K562 (cell line): Measurements from ENCODE around the gene TLR8. TPM values are rescaled to one million over a fixed set of nuclear protein-coding genes. Genes with fewer than 3 reads are reported as not detected.

Experiments used
- HIVEP1 ChIP-seq: fragments of 250-450 bp; sonication (Bioruptor Pico); IDR thresholded peaks from 2 replicates; pipeline ENCODE4 v1.4.0; 2020; ENCODE audit warnings: mild to moderate bottlenecking
- HNRNPLL ChIP-seq: fragments of 200-400 bp; formaldehyde crosslinking; IDR thresholded peaks from 2 replicates; pipeline ENCODE4 v1.6.1; 2017; ENCODE audit warnings: low read length, low read depth, mild to moderate bottlenecking; ENCODE audit not compliant: poor library complexity, severe bottlenecking
- MGA ChIP-seq: fragments of 450-650 bp; IDR thresholded peaks from 2 replicates; pipeline ENCODE4 v1.6.1; 2016; ENCODE audit warnings: mild to moderate bottlenecking, moderate library complexity
- NFE2 ChIP-seq: IDR thresholded peaks from 2 replicates; pipeline ENCODE4 v1.6.1; 2014; ENCODE audit warnings: antibody characterized with exemption, low read depth
- NR3C1 ChIP-seq: sonication (generic); formaldehyde crosslinking; IDR thresholded peaks from 2 replicates; pipeline ENCODE4 v1.8.1; 2022; ENCODE audit warnings: missing genetic modification reagents
- PHB2 ChIP-seq: fragments of 450-650 bp; IDR thresholded peaks from 2 replicates; pipeline ENCODE4 v1.6.1; 2017; ENCODE audit warnings: low read depth
- PRDM10 ChIP-seq: fragments of 450-650 bp; IDR thresholded peaks from 2 replicates; pipeline ENCODE4 v1.6.1; 2018; ENCODE audit not compliant: partially characterized antibody
- RBM34 ChIP-seq: fragments of 200-400 bp; formaldehyde crosslinking; IDR thresholded peaks from 2 replicates; pipeline ENCODE4 v1.6.1; 2018; ENCODE audit warnings: low read length, borderline replicate concordance; ENCODE audit not compliant: insufficient read depth
- RUNX1 ChIP-seq: sonication (generic); IDR thresholded peaks from 2 replicates; pipeline ENCODE4 v1.6.1; 2016; ENCODE audit warnings: antibody characterized with exemption, low read depth
- SREBF2 ChIP-seq: sonication (generic); formaldehyde crosslinking; IDR thresholded peaks from 2 replicates; pipeline ENCODE4 v1.4.0; 2020; ENCODE audit warnings: mild to moderate bottlenecking, missing genetic modification reagents
- ZEB2 ChIP-seq: fragments of 450-650 bp; IDR thresholded peaks from 2 replicates; pipeline ENCODE4 v1.6.1; 2016
- ZNF143 ChIP-seq: sonication (generic); formaldehyde crosslinking; IDR thresholded peaks from 2 replicates; pipeline ENCODE4 v1.9.0; 2022; ENCODE audit warnings: mild to moderate bottlenecking, missing genetic modification reagents
- ZNF146 ChIP-seq: IDR thresholded peaks from one replicate; pipeline ENCODE4 v1.6.1; 2018; ENCODE audit warnings: missing compliant biosample characterization; ENCODE audit not compliant: unreplicated experiment
- ZNF354B ChIP-seq: fragments of 250-450 bp; sonication (Bioruptor Pico); IDR thresholded peaks from 2 replicates; pipeline ENCODE4 v1.4.0; 2020
- ZNF561 ChIP-seq: fragments of 450-650 bp; formaldehyde crosslinking; conservative IDR thresholded peaks from 2 replicates; pipeline ENCODE4 v1.4.0; 2020; ENCODE audit warnings: mild to moderate bottlenecking, moderate library complexity
- ZNF76 ChIP-seq: fragments of 250-450 bp; sonication (Bioruptor Pico); IDR thresholded peaks from 2 replicates; pipeline ENCODE4 v1.4.0; 2020; ENCODE audit warnings: mild to moderate bottlenecking, moderate library complexity, borderline replicate concordance
- polyA plus RNA-seq, 8 experiments: library from polyadenylated mRNA; depleted of rRNA in 4 of 8; stranded (reverse) in 5 of 8; unstranded in 3 of 8; fragments of >200 nt; fragmentation: Nextera tagmentation in 2 of 8; fragmentation: Illumina TruSeq in 1 of 8; extraction: Ambion mirVana in 2 of 8; extraction: Trizol in 1 of 8; gene quantifications; 2 replicates each; pipeline versions ENCODE4 v1.2.1 to v1.2.3, GENCODE V29; 2011 to 2014; ENCODE audit warnings: inconsistent platforms in 1 of 8, missing spikeins in 1 of 8
- total RNA-seq, 7 experiments: library from RNA; depleted of rRNA in 6 of 7; stranded (reverse); fragments of >200 nt in 6 of 7; fragmentation: Illumina TruSeq in 2 of 7; extraction: Trizol in 2 of 7; gene quantifications; 2 replicates each; pipeline versions ENCODE4 v1.2.1 to v1.2.3, GENCODE V29; 2011 to 2021; ENCODE audit warnings: low replicate concordance in 1 of 7

TLR8 gene
- total and polyA plus RNA-seq, 9 of the 15 experiments (the other 6 are each of a cell fraction or from before 2014, with no cell fraction given): not detected

- TF ChIP-seq PRDM10 (peak; percentile 55), PHB2 (no peak), ZNF146 (no peak), ZNF143 (CRISPR knock-in tag) (no peak), NFE2 (no peak), ZNF354B (CRISPR knock-in tag) (no peak), HIVEP1 (CRISPR knock-in tag) (0 out of 2 replicates have a peak, but pooled peaks have one; percentile 40), HNRNPLL (no peak), NR3C1 (CRISPR knock-in tag) (no peak), RBM34 (no peak), RUNX1 (no peak), MGA (peak; percentile 83), ZNF561 (CRISPR knock-in tag) (no peak), ZNF76 (CRISPR knock-in tag) (0 out of 2 replicates have a peak, but pooled peaks have one; percentile 27), SREBF2 (no peak), ZEB2 (peak; percentile 87)
Measured at GRCh38 chrX:12962041-12962504, 55.7 kb downstream of the TLR8 start (continued).
